K562 (cell line): ENCODE data around the gene BECN2. TPM values are rescaled to one million over a fixed set of nuclear protein-coding genes. Genes with fewer than 3 reads are reported as not detected.
A peak's percentile ranks its signal among the peaks of the same experiment; 100 is the strongest.

Experiments
- ATAC-seq: fragments of 200-7000 bp; cut with Tn5 transposase; 3 replicates; pipeline ENCODE4 v1.9.1; 2020; ENCODE audit warnings: moderate library complexity
- BruUV-seq: library from RNA; stranded (reverse); fragments of 400-500 nt; replicated peaks from 2 replicates; lab custom pipeline; 2021; lab: Mats Ljungman, UMichigan
- CTCF ChIA-PET: fragments of 300-600 bp; formaldehyde crosslinking; extraction: SDS; loops from one replicate; lab custom pipeline; 2021; ENCODE audit warnings: low intra/inter-chr PET ratio; lab: Yijun Ruan, JAX
- POLR2A ChIA-PET: fragments of 300-600, 350-650 bp; sonication (Branson Sonifier 250); formaldehyde crosslinking; extraction: SDS; loops from one replicate; lab custom pipeline; 2021; ENCODE audit warnings: antibody characterized with exemption, inconsistent platforms; lab: Yijun Ruan, JAX
- DNase-seq, 4 experiments: peaks; one replicate each; pipeline versions ENCODE4 v3.0.0 to v3.0.0-alpha.2; 2011 to 2018; ENCODE audit warnings: low spot score in 3 of 4, mixed read lengths in 3 of 4; ENCODE audit errors: extremely low read depth in 1 of 4
- FAIRE-seq: peaks from 2 replicates; lab custom pipeline; 2011; peaks lifted over from hg19 to GRCh38; lab: Jason Lieb, UNC
- H2AFZ ChIP-seq: 2 replicates; pipeline ENCODE4 v1.6.0; 2011; ENCODE audit warnings: low read depth, low read length, control low read depth, inconsistent platforms
- H3K27ac ChIP-seq: fragments of 200-600 bp; 3 replicates; pipeline ENCODE4 v1.8.0; 2011; ENCODE audit warnings: low read depth, mild to moderate bottlenecking, control low read depth, inconsistent platforms, low read length, moderate library complexity, mixed read lengths; ENCODE audit errors: extremely low read depth
- H3K27me3 ChIP-seq, 2 experiments: fragments of 300-600 bp in 1 of 2; 2 replicates in 1 of 2; 3 replicates in 1 of 2; pipeline versions ENCODE4 v1.6.0 to v1.8.0; 2011; ENCODE audit warnings: inconsistent platforms in 2 of 2, low read length in 2 of 2, mild to moderate bottlenecking in 1 of 2, mixed read lengths in 1 of 2, moderate library complexity in 1 of 2; ENCODE audit not compliant: control insufficient read depth in 2 of 2, insufficient read depth in 2 of 2
- H3K36me3 ChIP-seq: fragments of 300-600 bp; 3 replicates; pipeline ENCODE4 v1.8.0; 2011; ENCODE audit warnings: mild to moderate bottlenecking, low read length, inconsistent platforms; ENCODE audit not compliant: control insufficient read depth, insufficient read depth
- H3K4me1 ChIP-seq, 2 experiments: fragments of 200-600 bp in 1 of 2; replicated peaks in 1 of 2; 2 replicates in 1 of 2; 3 replicates in 1 of 2; pipeline versions ENCODE4 v1.5.1 to v1.8.0; 2011; ENCODE audit warnings: inconsistent platforms in 2 of 2, low read length in 2 of 2, mild to moderate bottlenecking in 1 of 2, mixed read lengths in 1 of 2, moderate library complexity in 1 of 2; ENCODE audit not compliant: control insufficient read depth in 2 of 2, insufficient read depth in 2 of 2
- H3K4me2 ChIP-seq: 2 replicates; pipeline ENCODE4 v1.6.1; 2011; ENCODE audit warnings: low read length, control low read depth, inconsistent platforms, mixed read lengths; ENCODE audit not compliant: insufficient read depth
- H3K4me3 ChIP-seq: fragments of 200-600 bp; sonication (generic), shearing (Covaris generic); 2 replicates; pipeline ENCODE4 v1.5.1; 2016; ENCODE audit warnings: control low read depth, inconsistent platforms
- H3K79me2 ChIP-seq: fragments of 200-600 bp; 3 replicates; pipeline ENCODE4 v1.8.0; 2011; ENCODE audit warnings: low read length, inconsistent platforms; ENCODE audit not compliant: control insufficient read depth, insufficient read depth
- H3K9ac ChIP-seq, 2 experiments: 2 replicates each; pipeline versions ENCODE4 v1.6.0 to v1.6.1; 2011; ENCODE audit warnings: low read depth in 2 of 2, low read length in 2 of 2, control low read depth in 1 of 2, inconsistent platforms in 1 of 2, mild to moderate bottlenecking in 1 of 2, mixed read lengths in 1 of 2; ENCODE audit not compliant: insufficient read depth in 1 of 2
- H3K9me1 ChIP-seq: one replicate; pipeline ENCODE4 v1.6.0; 2011; ENCODE audit warnings: inconsistent platforms, mild to moderate bottlenecking, low read length, moderate library complexity; ENCODE audit not compliant: control insufficient read depth, insufficient read depth
- H3K9me3 ChIP-seq: replicated peaks from 2 replicates; pipeline ENCODE4 v1.5.1; 2011; ENCODE audit warnings: low read depth, low read length, inconsistent platforms; ENCODE audit not compliant: control insufficient read depth, insufficient read depth
- H4K20me1 ChIP-seq: replicated peaks from 2 replicates; pipeline ENCODE4 v1.6.1; 2011; ENCODE audit warnings: low read length, inconsistent platforms, mixed read lengths; ENCODE audit not compliant: control insufficient read depth, insufficient read depth
- C11orf30 ChIP-seq: fragments of 450-650 bp; IDR thresholded peaks from 2 replicates; pipeline ENCODE4 v1.6.1; 2016; ENCODE audit warnings: low read depth, mild to moderate bottlenecking
- CC2D1A ChIP-seq: fragments of 450-650 bp; IDR thresholded peaks from 2 replicates; pipeline ENCODE4 v1.6.1; 2017; ENCODE audit warnings: mild to moderate bottlenecking
- ETV5 ChIP-seq: sonication (generic); formaldehyde crosslinking; IDR thresholded peaks from 2 replicates; pipeline ENCODE4 v1.4.0; 2020; ENCODE audit warnings: low read depth, mild to moderate bottlenecking, missing genetic modification reagents
- FOXA1 ChIP-seq: fragments of 450-650 bp; IDR thresholded peaks from 2 replicates; pipeline ENCODE4 v1.6.1; 2016; ENCODE audit warnings: mild to moderate bottlenecking, borderline replicate concordance
- MAFF ChIP-seq: IDR thresholded peaks from 2 replicates; pipeline ENCODE4 v1.6.1; 2012; ENCODE audit warnings: low read length, improper control_type of control experiment
- MAFG ChIP-seq: fragments of 450-650 bp; conservative IDR thresholded peaks from 2 replicates; pipeline ENCODE4 v1.6.1; 2016; ENCODE audit warnings: missing genetic modification characterization, missing compliant biosample characterization
- MAFK ChIP-seq: IDR thresholded peaks from 2 replicates; pipeline ENCODE4 v1.6.1; 2011; ENCODE audit warnings: low read length, improper control_type of control experiment
- RBBP5 ChIP-seq: fragments of 200-600 bp; sonication (generic); IDR thresholded peaks from 2 replicates; pipeline ENCODE4 v1.6.1; 2012; ENCODE audit warnings: borderline replicate concordance, mild to moderate bottlenecking, low read length, control low read depth, inconsistent platforms; ENCODE audit not compliant: insufficient read depth, poor library complexity, severe bottlenecking
- RBM17 ChIP-seq: fragments of 200-400 bp; formaldehyde crosslinking; IDR thresholded peaks from 2 replicates; pipeline ENCODE4 v1.6.1; 2017; ENCODE audit warnings: low read depth, mild to moderate bottlenecking, low read length, borderline replicate concordance
- RBM34 ChIP-seq: fragments of 200-400 bp; formaldehyde crosslinking; IDR thresholded peaks from 2 replicates; pipeline ENCODE4 v1.6.1; 2018; ENCODE audit warnings: low read length, borderline replicate concordance; ENCODE audit not compliant: insufficient read depth
- SIN3B ChIP-seq: fragments of 450-650 bp; IDR thresholded peaks from 2 replicates; pipeline ENCODE4 v1.6.1; 2017; ENCODE audit warnings: low read depth, mild to moderate bottlenecking, moderate library complexity
- TCF7L2 ChIP-seq: fragments of 150-350 bp; IDR thresholded peaks from 2 replicates; pipeline ENCODE4 v1.6.1; 2016; ENCODE audit warnings: low read depth, mild to moderate bottlenecking, low read length, moderate library complexity
- ZBTB12 ChIP-seq: fragments of 250-450 bp; sonication (Bioruptor Pico); IDR thresholded peaks from 2 replicates; pipeline ENCODE4 v1.4.0; 2020
- ZC3H8 ChIP-seq: fragments of 450-650 bp; IDR thresholded peaks from 2 replicates; pipeline ENCODE4 v1.6.1; 2017
- ZNF121 ChIP-seq: sonication (generic); formaldehyde crosslinking; conservative IDR thresholded peaks from 2 replicates; pipeline ENCODE4 v1.8.0; 2022; ENCODE audit warnings: missing genetic modification reagents
- ZNF316 ChIP-seq: fragments of 450-650 bp; IDR thresholded peaks from 2 replicates; pipeline ENCODE4 v1.6.1; 2016
- ZNF384 ChIP-seq: IDR thresholded peaks from 2 replicates; pipeline ENCODE4 v1.6.1; 2012; ENCODE audit warnings: low read depth, low read length, improper control_type of control experiment
- ZNF408 ChIP-seq: fragments of 250-450 bp; sonication (Bioruptor Pico); IDR thresholded peaks from 2 replicates; pipeline ENCODE4 v1.4.0; 2020; ENCODE audit warnings: low read depth, mild to moderate bottlenecking, moderate library complexity
- ZNF431 ChIP-seq: sonication (generic); formaldehyde crosslinking; IDR thresholded peaks from 2 replicates; pipeline ENCODE4 v1.8.0; 2022; ENCODE audit warnings: mild to moderate bottlenecking, missing genetic modification reagents
- ZZZ3 ChIP-seq: fragments of 450-650 bp; IDR thresholded peaks from 2 replicates; pipeline ENCODE4 v1.6.1; 2016; ENCODE audit warnings: antibody characterized with exemption, mild to moderate bottlenecking, moderate library complexity
- WGBS: fragments of 100-300 bp; shearing (Covaris generic); methylation state at CpG from one replicate; pipeline ENCODE4 v1.1.6; 2016; ENCODE audit warnings: low coverage, mixed read lengths; ENCODE audit not compliant: insufficient coverage; ENCODE audit errors: missing lambda C conversion rate; 5-methylcytosine and 5-hydroxymethylcytosine counted together
- in situ Hi-C: fragments of 300-500 bp; cut with MboI; formaldehyde crosslinking; loops from 4 replicates; pipeline ENCODE4 v1.15.0; 2018; ENCODE audit warnings: inconsistent platforms, mixed read lengths
- intact Hi-C: fragments of 100-400 bp; cut with micrococcal nuclease; formaldehyde crosslinking; loops from 2 replicates; pipeline ENCODE4 v1.14.2; 2022
- polyA plus RNA-seq, 8 experiments: library from polyadenylated mRNA; depleted of rRNA in 4 of 8; stranded (reverse) in 5 of 8; unstranded in 3 of 8; fragments of >200 nt; fragmentation: Nextera tagmentation in 2 of 8; fragmentation: Illumina TruSeq in 1 of 8; extraction: Ambion mirVana in 2 of 8; extraction: Trizol in 1 of 8; gene quantifications; 2 replicates each; pipeline versions ENCODE4 v1.2.1 to v1.2.3, GENCODE V29; 2011 to 2014; ENCODE audit warnings: inconsistent platforms in 1 of 8, missing spikeins in 1 of 8
- total RNA-seq, 7 experiments: library from RNA; depleted of rRNA in 6 of 7; stranded (reverse); fragments of >200 nt in 6 of 7; fragmentation: Illumina TruSeq in 2 of 7; extraction: Trizol in 2 of 7; gene quantifications; 2 replicates each; pipeline versions ENCODE4 v1.2.1 to v1.2.3, GENCODE V29; 2011 to 2021; ENCODE audit warnings: low replicate concordance in 1 of 7

The BECN2 gene
- total and polyA plus RNA-seq, 9 of the 15 experiments (the other 6 are each of a cell fraction or from before 2014, with no cell fraction given), result not detected

- in situ Hi-C loops, result no loop called here
- no peak overlapping the region for H3K4me3 ChIP-seq
- H3K27ac ChIP-seq, result no peak overlapping the region
- TF ChIP-seq ZNF384 (no peak), SIN3B (no peak), FOXA1 (no peak), ZZZ3 (no peak), TCF7L2 (no peak), ZNF431 (CRISPR knock-in tag) (no peak), RBM34 (no peak)
- TF ChIP-seq, all 486 proteins: peak for 0
- H3K9ac ChIP-seq, result no peak overlapping the region
- H3K9me3 ChIP-seq, result no peaks in the 10 kb centered on the region
- H2AFZ ChIP-seq, result no peak overlapping the region
- no peaks in the 10 kb centered on the region for H3K79me2 ChIP-seq
- FAIRE-seq (no peak), DNase-seq (no peak), ATAC-seq (no peak)
- H3K36me3 ChIP-seq, result no peaks in the 10 kb centered on the region
- H3K27me3 ChIP-seq, result peaks cover 20 to 34% of the 10 kb centered on the region in 2 experiments
- ChIA-PET POLR2A (no interaction called here), CTCF (no interaction called here)
- H4K20me1 ChIP-seq, result no peaks in the 10 kb centered on the region
- 7% methylated on average over 2 of the region's 2 CpGs for WGBS
- no TSS peak for BruUV-seq
- intact Hi-C loops, result no loop called here
- peaks cover 3 to 9% of the 10 kb centered on the region in 2 experiments; a peak in 2 of 5 replicates for H3K4me1 ChIP-seq
- no peaks in the 10 kb centered on the region for H3K9me1 ChIP-seq
- H3K4me2 ChIP-seq, result no peak overlapping the region
These were observed 4.6 kb downstream of the BECN2 start for GRCh38 chr1:241962153-241962552.

- ATAC-seq (no peak), FAIRE-seq (no peak)
- CTCF ChIA-PET, result no interaction called here
These were observed 6.2 kb downstream of the BECN2 start for GRCh38 chr1:241963722-241964121.

More at GRCh38 chr1:241963722-241964121, 6.2 kb downstream of the BECN2 start:
- H3K9me1 ChIP-seq, result no peaks in the 10 kb centered on the region
- no peak overlapping the region for H3K4me2 ChIP-seq
- no peaks in the 10 kb centered on the region for H3K9me3 ChIP-seq
- H3K4me1 ChIP-seq, result no peaks in the 10 kb centered on the region
- H3K27ac ChIP-seq, result no peak overlapping the region
- H3K27me3 ChIP-seq, result peaks cover 7 to 23% of the 10 kb centered on the region in 2 experiments; a peak in 3 of 5 replicates
- H3K9ac ChIP-seq, result no peak overlapping the region
- H3K36me3 ChIP-seq, result no peaks in the 10 kb centered on the region
- in situ Hi-C loops, result no loop called here
- H3K79me2 ChIP-seq, result no peaks in the 10 kb centered on the region
- H2AFZ ChIP-seq, result no peak overlapping the region
- intact Hi-C loops, result no loop called here
- BruUV-seq, result no TSS peak
- no peak for DNase-seq
- POLR2A ChIA-PET, result no interaction called here
- H3K4me3 ChIP-seq, result no peak overlapping the region
- TF ChIP-seq ZBTB12 (CRISPR knock-in tag), result no peak
- TF ChIP-seq MAFF, result peak; percentile 44
- no peak for TF ChIP-seq ZNF408 (CRISPR knock-in tag)
- no peak for TF ChIP-seq ETV5 (CRISPR knock-in tag)
- TF ChIP-seq C11orf30, result peak; percentile 49
- peak; percentile 67 for TF ChIP-seq ZNF316
- TF ChIP-seq ZNF121 (CRISPR knock-in tag), result no peak
- no peak for TF ChIP-seq ZC3H8
- peak; percentile 30; the same call in 1 of the 2 replicates for TF ChIP-seq MAFK
- 0 out of 2 replicates have a peak, but pooled peaks have one; percentile 11 for TF ChIP-seq MAFG (tag)
- TF ChIP-seq CC2D1A, result no peak
- TF ChIP-seq RBBP5, result no peak
- no peak for TF ChIP-seq RBM17
- H4K20me1 ChIP-seq, result no peaks in the 10 kb centered on the region
